Dedifferentiated amniotic fluid mesenchymal stem cell (primary cell): ENCODE measurements around the gene GABRR3.

ENCODE experiments used
- DNase-seq: peaks from one replicate; pipeline ENCODE4 v3.0.0-alpha.2; 2016; ENCODE audit errors: extremely low spot score

GABRR3 gene

GRCh38 chr3:97990624-97991292 lies 44.4 kb downstream of the GABRR3 start:
- no peak for DNase-seq

GRCh38 chr3:97988784-97989568 lies 46.1 kb downstream of the GABRR3 start:
- DNase-seq = no peak

- no peak for DNase-seq
Observed at GRCh38 chr3:97987306-97987705, 47.8 kb downstream of the GABRR3 start.

- DNase-seq = no peak
Observed at GRCh38 chr3:97983933-97984491, 51.1 kb downstream of the GABRR3 start.

- DNase-seq = no peak
Observed at GRCh38 chr3:97981886-97982285, 53.2 kb downstream of the GABRR3 start.

- no peak for DNase-seq
Observed at GRCh38 chr3:97979610-97980009, 55.5 kb downstream of the GABRR3 start.

- no peak for DNase-seq
Observed at GRCh38 chr3:97975466-97975865, 59.6 kb downstream of the GABRR3 start.

GRCh38 chr3:97974996-97975395 lies 60.1 kb downstream of the GABRR3 start:
- DNase-seq = no peak

- DNase-seq = no peak
Observed at GRCh38 chr3:97972976-97973375, 62.1 kb downstream of the GABRR3 start.

- peak; percentile 62 for DNase-seq
Observed at GRCh38 chr3:97971679-97972567, 63.2 kb downstream of the GABRR3 start, which contains the start of gene RIOX2. Gene RIOX2, minus strand, starts transcription at chr3:97972431. Its CDS starts 4,838 bp downstream, at chr3:97967593.

GRCh38 chr3:97970956-97971620 lies 64.0 kb downstream of the GABRR3 start:
- no peak for DNase-seq

GRCh38 chr3:97970156-97970555 lies 65.0 kb downstream of the GABRR3 start:
- no peak for DNase-seq

GRCh38 chr3:97969541-97969940 lies 65.6 kb downstream of the GABRR3 start:
- DNase-seq = no peak

- DNase-seq = no peak
Observed at GRCh38 chr3:97968376-97968775, 66.7 kb downstream of the GABRR3 start.

- DNase-seq = no peak
Observed at GRCh38 chr3:97967966-97968365, 67.1 kb downstream of the GABRR3 start.

GRCh38 chr3:97960993-97961766 lies 73.9 kb downstream of the GABRR3 start:
- no peak for DNase-seq

GRCh38 chr3:97960551-97960950 lies 74.6 kb downstream of the GABRR3 start:
- no peak for DNase-seq

GRCh38 chr3:97959872-97960271 lies 75.2 kb downstream of the GABRR3 start:
- no peak for DNase-seq

GRCh38 chr3:97958796-97959195 lies 76.3 kb downstream of the GABRR3 start:
- DNase-seq = no peak

GRCh38 chr3:97958396-97958795 lies 76.7 kb downstream of the GABRR3 start:
- DNase-seq = no peak
